A549 (cell line): Measurements from ENCODE around the gene LYST.

Experiments
- BHLHE40 ChIP-seq: IDR thresholded peaks from 2 replicates; pipeline ENCODE4 v1.6.1; 2012; ENCODE audit warnings: low read depth, low read length, inconsistent platforms
- EP300 ChIP-seq, 2 experiments: fragments of >200 bp; sonication (Bioruptor Twin); formaldehyde crosslinking; IDR thresholded peaks; 2 replicates in 1 of 2; 3 replicates in 1 of 2; pipeline ENCODE4 v1.6.1; 2016 to 2017
- ESRRA ChIP-seq: fragments of 150-350 bp; IDR thresholded peaks from 2 replicates; pipeline ENCODE4 v1.6.1; 2014; ENCODE audit warnings: mild to moderate bottlenecking, low read length, borderline replicate concordance
- HDAC2 ChIP-seq: fragments of 200-600 bp; sonication (generic); IDR thresholded peaks from 2 replicates; pipeline ENCODE4 v1.6.1; 2016
- NR3C1 ChIP-seq: fragments of >200 bp; sonication (Bioruptor Twin); formaldehyde crosslinking; IDR thresholded peaks from 3 replicates; pipeline ENCODE4 v1.6.1; 2017
- PBX3 ChIP-seq: IDR thresholded peaks from 2 replicates; pipeline ENCODE4 v1.6.1; 2012
- POLR2A ChIP-seq: IDR thresholded peaks from 2 replicates; pipeline ENCODE4 v1.6.1; 2012; ENCODE audit warnings: mild to moderate bottlenecking, low read length
- RARB ChIP-seq: fragments of 250-450 bp; sonication (Bioruptor Pico); IDR thresholded peaks from 2 replicates; pipeline ENCODE4 v1.8.0; 2021; ENCODE audit warnings: mild to moderate bottlenecking, moderate library complexity
- RFX5 ChIP-seq: fragments of 450-650 bp; IDR thresholded peaks from 2 replicates; pipeline ENCODE4 v1.7.1; 2014; ENCODE audit warnings: antibody characterized with exemption, mild to moderate bottlenecking, moderate library complexity
- RNF2 ChIP-seq: fragments of 200-600 bp; sonication (generic); IDR thresholded peaks from 2 replicates; pipeline ENCODE4 v1.6.1; 2016; ENCODE audit warnings: low read depth, mild to moderate bottlenecking, antibody characterized with exemption, moderate library complexity, borderline replicate concordance
- SMC3 ChIP-seq: fragments of >200 bp; sonication (Bioruptor Twin); formaldehyde crosslinking; IDR thresholded peaks from 3 replicates; pipeline ENCODE4 v1.6.1; 2018; ENCODE audit warnings: inconsistent platforms
- TF ChIP-seq, protein P1 (sequence below): fragments of >200 bp; sonication (Bioruptor Twin); formaldehyde crosslinking; IDR thresholded peaks from 3 replicates; pipeline ENCODE4 v1.5.1; 2016

GRCh38 chr1:235763962-235764361 is 102.7 kb downstream of the LYST start:
- TF ChIP-seq POLR2A (no peak), NR3C1 (no peak), PBX3 (no peak), EP300 (IDR thresholded peaks at IDR 0.05) (no peak), RFX5 (no peak), BHLHE40 (no peak), RNF2 (no peak), SMC3 (no peak), ESRRA (no peak), RARB (CRISPR knock-in tag) (no peak), HDAC2 (no peak)
- TF ChIP-seq, protein P1, sequence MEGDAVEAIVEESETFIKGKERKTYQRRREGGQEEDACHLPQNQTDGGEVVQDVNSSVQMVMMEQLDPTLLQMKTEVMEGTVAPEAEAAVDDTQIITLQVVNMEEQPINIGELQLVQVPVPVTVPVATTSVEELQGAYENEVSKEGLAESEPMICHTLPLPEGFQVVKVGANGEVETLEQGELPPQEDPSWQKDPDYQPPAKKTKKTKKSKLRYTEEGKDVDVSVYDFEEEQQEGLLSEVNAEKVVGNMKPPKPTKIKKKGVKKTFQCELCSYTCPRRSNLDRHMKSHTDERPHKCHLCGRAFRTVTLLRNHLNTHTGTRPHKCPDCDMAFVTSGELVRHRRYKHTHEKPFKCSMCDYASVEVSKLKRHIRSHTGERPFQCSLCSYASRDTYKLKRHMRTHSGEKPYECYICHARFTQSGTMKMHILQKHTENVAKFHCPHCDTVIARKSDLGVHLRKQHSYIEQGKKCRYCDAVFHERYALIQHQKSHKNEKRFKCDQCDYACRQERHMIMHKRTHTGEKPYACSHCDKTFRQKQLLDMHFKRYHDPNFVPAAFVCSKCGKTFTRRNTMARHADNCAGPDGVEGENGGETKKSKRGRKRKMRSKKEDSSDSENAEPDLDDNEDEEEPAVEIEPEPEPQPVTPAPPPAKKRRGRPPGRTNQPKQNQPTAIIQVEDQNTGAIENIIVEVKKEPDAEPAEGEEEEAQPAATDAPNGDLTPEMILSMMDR = no peak
